HG03175 (cell line): ENCODE data around the gene CDK3.

ENCODE experiments used
- ATAC-seq: cut with Tn5 transposase; IDR thresholded peaks from one replicate; pipeline ENCODE4 v1.9.1; 2021; ENCODE audit warnings: mild to moderate bottlenecking, moderate library complexity; ENCODE audit not compliant: unreplicated experiment

The CDK3 gene

DNA sequence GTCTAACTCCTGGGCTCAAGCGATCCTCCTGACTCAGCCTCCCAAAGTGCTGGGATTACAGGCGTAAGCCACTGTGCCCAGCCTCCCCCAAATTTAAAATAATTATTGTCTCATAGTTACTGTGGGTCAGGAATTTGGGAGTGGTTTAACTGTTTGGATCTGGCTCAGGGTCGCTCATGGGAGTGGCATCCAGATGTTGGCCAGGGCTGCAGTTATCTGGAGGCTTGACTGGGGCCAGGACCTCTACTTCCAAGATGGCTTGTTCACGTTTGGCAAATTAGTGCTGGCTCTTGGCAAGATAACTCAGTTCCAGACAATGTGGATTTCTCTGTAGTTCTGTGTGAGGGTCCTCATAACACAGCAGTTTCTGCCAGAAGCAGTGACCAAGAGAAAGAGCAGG lies 13.6 kb upstream of the CDK3 start:
- no peak for ATAC-seq

DNA sequence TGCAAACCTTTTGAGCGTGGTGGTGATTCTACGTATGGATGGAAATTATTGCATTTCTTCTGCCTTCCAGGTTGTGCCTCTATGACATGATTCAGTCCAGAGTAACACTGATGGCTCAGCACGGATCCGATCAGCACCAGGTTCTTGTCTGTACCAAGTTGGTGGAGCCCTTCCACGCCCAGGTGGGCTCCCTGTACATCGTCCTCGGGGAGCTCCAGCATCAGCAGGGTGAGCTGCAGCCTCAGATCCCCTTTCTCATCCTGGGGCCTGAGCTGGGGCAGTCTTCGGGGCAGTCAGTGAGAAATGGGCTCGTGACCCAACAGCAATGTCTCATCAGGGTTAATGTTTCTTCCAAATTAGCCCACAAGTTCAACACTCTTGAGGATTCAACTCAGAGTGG lies 9.3 kb upstream of the CDK3 start:
- ATAC-seq, result no peak

DNA sequence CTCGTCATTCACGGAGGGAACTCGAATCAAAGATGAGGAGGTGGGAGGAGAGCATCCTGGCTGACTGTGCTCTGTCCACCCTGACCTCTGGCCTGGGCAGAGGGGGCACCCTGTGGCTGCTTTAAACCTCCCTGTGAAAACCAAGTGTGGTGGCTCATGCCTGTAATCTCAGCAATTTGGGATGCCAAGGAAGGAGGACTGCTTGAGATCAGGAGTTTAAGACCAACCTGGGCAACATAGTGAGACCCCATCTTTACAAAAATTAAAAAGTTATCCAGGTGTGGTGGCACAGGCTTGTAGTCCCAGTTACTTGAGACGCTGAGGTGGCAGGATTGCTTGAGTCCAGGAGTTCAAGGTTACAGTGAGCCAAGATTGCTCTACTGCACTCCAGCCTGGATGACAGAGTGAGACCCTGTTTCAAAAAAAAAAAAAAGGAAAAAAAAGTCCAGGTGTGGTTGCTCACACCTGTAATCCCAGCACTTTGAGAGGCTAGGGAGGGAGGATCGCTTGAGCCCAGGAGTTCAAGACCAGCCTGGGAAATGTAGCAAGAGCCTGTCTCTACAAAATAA lies 5.8 kb upstream of the CDK3 start:
- no peak for ATAC-seq

DNA sequence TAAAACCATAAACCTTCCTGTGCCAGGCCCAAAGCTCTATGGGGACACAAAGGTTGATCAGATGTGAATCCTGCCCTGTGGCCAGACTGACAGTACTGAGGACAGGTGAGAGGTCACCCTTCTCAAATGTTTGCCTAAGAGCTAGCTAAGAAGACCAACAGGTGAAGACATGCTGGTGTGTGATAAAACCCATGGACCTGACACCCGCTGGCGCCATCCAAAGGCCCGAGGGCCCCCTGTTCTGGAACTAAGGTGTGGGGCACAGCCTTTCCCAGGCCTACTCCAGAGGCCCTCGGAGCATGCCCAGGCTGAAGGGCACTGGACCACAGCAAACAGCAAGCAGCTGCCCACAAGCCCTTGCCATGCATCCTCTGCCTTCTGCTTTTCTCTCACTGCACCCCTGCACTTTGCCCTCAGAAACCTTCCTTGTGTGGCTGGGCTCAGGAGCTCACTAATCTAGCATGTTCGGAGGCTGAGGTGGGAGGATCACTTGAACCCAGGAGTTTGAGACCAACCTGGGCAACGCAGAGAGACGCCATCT lies 5.2 kb upstream of the CDK3 start:
- no peak for ATAC-seq

DNA sequence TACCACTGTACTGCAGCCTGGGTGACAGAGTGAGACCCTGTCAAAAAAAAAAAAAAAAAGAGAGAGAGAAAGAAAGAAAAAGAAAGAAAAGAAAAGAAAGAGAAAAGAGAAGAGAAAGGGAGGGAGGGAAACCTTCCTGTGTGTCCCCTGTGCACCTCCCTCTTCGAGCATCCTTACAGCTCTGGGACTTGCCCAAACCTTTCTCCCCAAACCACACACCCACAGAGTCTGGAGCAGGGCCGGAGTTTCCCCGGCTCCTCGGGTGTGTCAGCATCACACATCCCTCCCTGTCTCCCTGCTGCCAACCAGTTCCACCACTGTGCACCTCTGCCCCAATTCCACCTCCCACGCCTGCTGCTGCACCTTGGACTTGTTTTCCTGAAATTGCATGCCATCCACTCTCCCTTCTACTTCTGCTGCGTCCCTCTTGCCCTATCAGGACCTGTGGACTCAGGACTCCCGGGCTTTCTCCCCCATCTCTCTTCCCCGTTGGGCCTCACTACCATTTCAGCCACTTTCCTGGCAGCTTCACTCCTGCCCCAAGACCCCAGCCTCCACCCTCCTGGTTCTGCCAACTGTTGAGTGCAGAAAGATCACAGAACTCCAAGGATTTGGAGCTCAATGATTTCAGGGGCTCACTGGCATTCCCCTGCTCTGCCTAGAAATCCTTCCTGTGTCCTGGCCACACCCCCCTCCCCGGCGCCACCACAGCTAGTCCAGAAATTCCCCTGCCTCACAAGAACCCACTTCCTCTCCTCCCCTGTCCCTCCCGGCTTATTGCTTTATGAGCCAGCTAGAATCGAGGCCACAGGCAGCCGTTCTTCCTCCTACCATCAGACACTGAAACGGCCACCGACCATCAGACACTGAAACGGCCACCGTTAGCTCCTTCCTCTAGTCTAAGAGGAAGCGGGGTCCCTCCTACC lies 3.7 kb upstream of the CDK3 start:
- no peak for ATAC-seq

DNA sequence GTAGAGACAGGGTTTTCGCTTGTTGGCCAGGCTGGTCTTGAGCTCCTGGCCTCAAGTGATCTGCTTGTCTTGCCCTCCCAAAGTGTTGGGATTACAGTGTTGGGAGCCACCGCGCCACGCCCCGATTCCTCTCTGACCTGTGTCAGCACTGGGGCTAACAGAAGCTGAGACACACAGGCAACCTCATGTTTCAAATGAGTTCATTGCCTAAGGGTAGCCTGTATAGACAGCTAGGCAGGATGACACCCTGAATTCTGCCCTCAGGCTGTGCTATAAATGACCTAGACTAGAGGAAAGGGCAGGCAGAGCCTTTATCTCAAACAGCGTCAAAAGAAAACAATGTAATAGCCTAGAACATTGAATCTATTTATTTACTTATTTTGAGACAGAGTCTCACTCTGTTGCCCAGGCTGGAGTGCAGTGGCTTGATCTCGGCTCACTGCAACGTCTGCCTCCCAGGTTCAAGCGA lies 2.3 kb upstream of the CDK3 start:
- ATAC-seq, result no peak

DNA sequence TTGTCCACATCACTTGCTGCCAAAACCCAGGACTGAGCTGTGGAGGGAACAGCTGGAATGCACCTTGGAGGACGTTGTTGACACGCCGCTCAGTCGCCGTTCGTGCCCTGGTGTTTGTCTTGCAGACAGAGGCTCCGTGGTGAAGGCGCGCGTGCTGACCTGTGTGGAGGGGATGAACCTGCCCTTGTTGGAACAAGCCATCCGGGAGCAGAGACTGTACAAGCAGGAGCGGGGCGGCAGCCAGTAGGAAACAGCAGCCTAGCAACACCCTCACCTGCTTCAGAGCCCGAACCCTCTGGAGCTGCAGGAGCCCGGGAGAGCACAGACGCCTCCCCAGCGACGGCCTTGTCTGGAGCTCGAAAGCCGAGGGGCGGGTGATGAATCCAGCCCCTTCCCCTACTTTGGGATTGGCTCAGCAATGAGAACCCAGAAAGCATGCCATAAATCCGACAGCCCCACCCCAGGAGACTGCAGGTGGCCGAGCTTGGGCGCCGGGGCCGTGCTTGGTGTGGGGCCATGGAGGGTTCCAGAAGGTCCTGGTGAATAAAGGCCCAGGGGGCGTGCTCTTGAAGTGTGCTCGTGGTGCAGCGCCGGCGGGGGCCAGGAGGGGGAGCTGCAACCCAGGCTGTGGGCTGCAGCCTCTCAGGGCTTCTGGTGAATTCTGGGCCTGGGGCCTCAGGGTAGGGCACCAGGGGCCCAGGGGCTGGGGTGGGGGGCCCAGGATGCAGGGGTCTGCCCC lies 470 bp upstream of the CDK3 start:
- no peak for ATAC-seq

DNA sequence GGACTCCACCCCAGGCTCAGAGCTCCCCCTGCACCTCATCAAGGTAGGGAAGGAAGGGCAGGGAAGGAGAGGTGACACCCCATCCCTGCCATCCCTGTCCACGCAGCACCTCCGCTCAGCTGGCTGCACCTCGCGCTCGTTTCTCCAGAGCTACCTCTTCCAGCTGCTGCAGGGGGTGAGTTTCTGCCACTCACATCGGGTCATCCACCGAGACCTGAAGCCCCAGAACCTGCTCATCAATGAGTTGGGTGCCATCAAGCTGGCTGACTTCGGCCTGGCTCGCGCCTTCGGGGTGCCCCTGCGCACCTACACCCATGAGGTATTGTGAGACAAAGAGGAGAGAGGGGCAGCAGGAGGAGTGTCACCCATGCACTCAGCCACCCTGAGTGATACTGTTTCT lies 1.4 kb downstream of the CDK3 start:
- ATAC-seq, result no peak

DNA sequence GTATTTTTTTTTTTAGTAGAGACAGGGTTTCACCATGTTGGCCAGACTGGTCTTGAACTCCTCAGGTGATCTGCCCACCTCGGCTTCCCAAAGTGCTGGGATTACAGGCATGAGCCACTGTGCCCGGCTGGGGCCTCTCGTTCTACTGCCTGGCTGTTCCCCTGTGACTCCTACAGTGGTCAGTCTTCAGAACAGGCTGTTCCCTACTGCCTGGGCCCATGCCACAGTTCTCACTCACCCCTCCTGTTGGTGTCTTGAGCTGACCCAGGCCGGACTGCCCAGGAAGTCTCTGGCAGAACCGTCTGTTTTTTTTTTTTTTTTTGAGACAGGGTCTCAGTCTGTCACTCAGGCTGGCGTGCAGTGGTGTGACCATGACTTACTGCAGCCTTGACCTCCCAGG lies 3.3 kb downstream of the CDK3 start:
- ATAC-seq, result no peak

DNA sequence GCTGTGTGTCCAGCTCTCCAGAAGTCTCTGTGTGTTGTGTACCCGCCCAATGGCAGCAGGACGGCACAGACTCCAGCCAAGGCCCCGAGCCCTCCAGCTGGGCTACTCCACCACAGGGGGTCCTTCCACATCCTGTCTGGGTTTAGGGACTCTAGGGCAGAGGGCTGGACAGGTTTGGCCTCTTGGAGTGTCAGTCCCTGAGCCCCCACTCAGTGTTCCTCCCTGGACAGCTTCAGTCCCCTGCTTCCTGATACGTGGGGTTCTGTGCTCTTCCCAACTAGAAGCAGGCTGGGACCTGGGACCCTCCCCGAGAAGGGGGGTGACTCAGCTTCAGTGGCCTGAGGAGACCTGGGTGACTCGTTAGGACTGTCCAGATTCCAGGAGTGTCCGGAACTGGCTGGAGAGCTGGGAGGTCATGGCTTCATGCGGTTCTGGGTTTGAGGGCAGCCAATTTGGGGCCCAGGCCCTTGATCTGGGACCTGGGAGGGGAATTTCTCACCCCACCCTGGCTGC lies 4.2 kb downstream of the CDK3 start:
- no peak for ATAC-seq

DNA sequence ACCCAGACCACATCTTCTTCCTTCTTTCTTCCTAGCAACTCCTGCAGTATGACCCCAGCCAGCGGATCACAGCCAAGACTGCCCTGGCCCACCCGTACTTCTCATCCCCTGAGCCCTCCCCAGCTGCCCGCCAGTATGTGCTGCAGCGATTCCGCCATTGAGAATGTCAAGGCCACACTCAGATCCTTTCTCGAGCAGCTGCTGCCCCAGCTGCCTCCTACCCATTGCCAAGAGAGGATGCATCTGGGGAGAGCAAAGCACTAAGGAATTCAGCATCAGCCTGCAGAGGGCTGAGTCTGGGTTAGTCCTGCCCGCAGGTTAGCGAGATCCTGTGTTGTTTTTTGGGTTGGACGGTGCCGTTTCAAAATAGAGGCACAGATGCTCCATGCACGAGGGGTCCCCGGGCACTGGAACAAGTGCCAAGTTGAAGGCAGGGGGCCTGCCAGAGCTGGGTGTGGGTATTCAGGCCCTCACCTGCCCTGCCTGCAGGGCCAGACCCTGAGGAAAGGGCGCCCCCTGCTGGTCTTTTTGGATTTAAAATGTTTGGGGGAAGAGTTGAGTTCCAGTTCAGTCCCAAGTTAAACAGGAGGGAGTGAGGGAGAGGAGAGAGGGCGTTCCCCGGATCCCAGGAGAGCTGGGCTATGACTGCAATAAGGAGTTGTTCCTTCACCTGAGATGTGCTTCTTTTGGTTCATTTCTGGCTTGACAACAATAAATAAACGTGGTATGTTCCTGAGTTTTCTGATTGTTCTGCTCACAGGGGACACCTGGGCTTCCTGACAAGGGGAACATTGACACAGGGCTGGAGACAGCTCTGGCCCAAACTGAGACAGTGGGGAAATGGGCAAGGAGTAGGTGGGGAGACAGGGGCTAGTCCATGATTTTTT lies 4.9 kb downstream of the CDK3 start:
- no peak for ATAC-seq

DNA sequence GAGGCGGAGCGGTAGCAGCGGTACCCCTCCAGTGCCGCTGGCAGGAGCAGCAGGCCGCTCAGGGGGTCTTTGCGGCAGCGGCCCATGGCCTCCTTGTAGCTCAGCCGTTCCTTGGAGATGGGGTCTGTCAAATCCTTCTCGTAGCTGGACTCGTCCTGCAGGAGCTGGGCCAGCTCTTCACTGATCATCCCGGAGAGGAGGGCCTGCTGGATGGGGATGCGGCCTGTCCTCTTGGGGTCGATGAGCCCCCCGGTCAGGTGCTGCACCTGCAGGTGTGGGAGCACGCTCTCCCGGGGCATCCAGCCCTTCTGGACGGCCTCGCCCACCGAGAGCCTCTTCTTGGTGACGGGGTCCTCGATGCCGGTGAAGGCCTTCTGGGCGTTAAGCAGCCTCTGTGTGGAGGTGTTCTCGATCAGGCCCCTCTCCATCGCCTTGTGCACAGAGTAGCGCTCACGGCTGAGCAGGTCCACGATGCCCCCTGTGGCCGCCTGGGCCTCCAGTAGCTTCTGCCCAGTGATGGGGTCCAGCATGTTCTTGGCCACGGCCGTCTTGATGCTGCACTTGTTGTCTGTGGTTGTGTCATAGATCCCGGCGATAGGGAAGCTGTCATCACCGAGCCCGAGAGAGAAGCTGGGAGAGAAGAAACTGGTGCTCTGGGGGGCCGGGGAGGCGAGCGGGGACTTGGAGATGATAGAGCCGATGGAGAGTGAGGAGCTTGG lies 6.6 kb downstream of the CDK3 start:
- ATAC-seq, result no peak

DNA sequence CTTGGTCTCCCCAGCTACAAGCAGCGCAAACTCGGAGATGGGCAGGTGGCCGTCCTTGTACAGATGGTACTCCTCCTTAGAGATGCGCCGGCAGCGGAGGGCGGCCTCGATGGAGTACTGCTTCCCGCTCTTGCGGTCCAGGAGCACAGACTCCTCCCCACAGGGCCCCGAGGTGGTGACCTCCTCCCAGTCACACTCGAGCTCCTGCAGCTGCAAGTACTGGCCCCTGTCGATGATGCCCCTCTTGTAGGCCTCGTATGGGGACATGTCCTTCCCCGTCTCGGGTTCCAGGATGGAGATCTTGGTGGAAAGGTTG lies 7.2 kb downstream of the CDK3 start:
- no peak for ATAC-seq

DNA sequence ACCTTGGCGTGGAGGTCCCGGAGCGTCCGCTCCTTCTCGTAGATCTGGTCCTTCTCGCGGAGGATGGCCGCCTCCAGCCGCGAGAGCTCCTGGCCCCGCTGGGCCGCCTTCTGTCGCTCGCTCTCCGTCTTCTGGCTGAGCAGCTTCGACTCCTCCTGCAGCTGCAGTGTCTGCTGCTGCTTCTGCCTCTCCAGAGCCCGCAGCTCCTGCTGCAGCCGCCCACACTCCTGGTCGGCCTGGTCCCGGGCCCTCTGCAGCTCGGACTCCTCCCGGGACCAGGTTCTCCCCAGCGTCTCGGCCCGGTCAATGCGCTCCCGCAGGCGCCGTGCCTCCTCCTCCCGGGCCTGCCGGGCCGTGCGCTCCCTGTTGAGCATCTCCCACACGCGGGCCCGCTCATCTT lies 7.6 kb downstream of the CDK3 start:
- no peak for ATAC-seq

DNA sequence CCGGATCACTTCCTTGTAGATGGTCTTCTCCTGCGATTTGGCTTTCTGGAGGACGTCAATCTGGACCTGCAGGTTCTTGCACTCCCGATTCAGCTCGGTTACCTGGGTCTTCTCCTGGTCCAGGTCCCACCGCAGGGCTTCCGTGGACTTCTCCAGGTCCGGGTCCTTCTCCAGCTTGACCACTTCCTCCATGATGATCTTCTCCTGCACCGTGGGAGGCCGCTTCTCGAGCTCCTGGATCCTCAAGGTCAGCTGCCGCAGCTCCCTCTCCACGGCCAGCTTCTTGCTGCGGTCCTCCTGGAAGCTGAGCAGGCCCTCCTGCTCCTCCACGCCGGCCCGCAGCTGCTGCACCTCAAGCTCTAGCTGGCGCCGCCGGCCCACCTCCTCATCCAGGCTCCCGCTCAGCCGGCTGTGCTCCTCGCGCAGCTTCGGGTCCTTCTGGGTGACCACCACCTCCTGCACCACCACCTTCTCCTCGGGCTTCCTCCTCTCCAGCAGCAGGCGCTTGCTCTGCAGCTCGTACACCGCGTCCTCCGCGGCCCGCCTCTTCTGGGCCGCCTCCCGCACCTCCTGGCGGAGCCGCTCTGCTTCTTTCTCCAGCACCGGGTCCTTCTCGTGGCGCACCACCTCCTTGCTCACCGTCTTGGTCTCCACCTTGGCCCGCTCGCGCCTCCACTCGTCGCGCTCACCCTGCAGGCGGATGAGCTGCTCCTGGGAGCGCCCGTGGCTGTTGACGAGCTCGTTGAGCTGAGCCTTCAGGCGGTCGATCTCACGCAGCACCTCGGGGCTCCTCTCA lies 8.2 kb downstream of the CDK3 start:
- ATAC-seq, result no peak

DNA sequence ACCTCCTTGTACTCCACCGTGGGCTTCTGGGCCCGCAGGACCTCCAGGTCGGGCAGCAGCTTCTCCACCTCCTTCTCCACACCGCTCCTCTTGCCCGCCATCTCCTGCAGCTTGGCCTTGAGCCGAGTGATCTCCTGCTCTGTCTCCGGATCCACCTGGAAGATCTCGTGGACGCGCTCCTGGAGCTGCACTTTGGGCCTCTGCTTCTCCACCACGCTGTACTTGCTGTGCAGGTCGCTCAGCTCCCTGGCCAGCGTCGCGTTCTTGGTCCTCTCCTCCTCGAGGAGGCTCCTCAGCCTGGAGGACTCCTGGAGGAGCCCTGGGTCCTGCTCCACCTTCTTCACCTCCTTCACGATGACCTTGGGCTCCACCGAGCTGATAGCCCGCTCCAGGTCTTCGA lies 8.8 kb downstream of the CDK3 start:
- ATAC-seq, result no peak

DNA sequence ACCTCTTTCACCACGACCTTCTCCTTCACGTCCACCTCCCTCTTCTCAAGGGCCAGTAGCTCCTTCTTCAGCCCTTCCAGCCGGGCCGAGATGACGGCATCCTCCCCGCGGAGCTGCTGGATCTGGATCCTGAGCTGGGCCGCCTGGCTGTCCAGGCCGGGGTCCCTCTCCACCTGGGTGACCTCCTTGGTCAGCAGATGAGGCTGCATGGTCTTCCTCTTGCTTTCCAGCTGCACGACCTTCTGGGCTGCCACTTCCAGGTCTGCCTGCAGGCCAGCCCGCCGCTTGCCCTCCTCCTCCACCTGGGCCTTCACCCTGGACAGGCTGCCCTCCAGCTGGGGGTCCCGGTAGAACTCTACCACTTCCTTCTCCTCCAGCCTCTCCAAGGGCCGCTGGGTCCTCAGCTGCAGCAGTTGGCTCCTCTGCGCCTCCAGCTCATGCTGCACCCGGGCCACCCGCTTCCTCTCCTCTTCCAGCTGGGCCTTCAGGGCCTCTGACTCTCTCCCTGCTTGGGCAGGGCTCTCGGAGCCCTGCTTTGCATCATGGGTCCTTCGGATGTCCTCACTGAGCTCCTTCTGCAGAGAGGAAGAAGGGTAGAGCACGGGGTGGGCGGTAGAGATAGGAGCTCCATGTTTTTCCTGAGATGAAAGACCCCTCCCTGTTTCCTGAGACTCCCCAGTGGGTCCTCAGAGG lies 9.5 kb downstream of the CDK3 start:
- no peak for ATAC-seq

DNA sequence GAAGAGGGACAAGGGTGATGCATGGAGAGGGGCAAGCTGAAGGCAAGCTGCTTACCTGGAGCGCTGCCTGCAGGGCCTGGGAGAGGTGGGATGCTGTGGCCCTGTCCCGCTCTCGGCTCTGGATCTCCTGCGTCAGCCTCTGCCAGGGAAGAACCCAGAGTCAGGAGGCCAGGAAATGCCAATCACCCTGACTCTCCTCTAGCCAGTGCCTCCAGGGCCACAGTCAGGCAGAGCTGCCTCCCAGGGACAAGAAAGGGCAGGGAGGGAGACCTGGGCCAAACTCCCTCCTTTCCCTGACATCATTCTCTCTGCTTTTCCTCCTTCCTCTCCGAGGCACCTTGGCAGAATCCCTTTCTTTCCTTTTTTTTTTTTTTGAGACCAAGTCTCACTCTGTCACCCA lies 11.3 kb downstream of the CDK3 start:
- ATAC-seq, result no peak
